Measurements from ENCODE around the gene CCDC85B.

CCDC85B gene

DNA sequence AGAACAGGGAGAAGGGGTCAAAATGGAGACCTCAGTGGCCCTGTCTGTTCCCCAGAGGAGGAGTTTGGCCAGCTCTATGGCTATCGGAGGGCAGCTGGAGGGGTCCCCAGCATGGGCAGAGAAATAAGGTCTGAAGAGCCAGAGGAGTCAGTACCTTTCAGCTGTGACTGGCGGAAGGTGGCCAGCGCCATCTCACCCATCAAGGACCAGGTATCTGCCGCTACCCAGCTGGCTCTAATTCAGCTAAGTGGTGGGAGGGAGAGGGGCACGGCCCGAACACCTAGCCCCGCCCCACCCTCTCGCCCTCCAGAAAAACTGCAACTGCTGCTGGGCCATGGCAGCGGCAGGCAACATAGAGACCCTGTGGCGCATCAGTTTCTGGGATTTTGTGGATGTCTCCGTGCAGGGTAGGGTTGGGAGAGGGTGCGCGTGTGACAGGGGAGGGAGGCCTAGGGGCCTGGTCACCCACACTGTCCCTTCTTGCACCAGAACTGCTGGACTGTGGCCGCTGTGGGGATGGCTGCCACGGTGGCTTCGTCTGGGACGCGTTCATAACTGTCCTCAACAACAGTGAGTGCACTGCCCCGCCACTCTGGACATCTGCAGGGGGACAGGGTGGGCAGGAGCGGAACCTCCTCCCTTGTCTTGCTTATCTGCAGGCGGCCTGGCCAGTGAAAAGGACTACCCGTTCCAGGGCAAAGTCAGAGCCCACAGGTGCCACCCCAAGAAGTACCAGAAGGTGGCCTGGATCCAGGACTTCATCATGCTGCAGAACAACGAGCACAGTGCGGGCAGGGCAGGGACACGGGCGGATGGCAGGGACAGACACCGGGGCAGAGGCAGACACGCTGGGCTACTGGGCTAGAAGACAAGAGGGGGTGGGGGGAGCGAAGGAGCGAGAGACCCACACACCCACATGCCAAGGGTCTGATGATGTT lies 8.1 kb upstream of the CCDC85B start:
- Histone ChIP-seq H3K9ac (ENCODE audit: low read length) (no peak overlapping the region), H2AK5ac (ENCODE audit: low read length) (no peak overlapping the region), H3K27ac (ENCODE audit: low read depth, low read length) (no peak overlapping the region), H2BK120ac (ENCODE audit: insufficient read depth, low read length, poor library complexity) (no peak overlapping the region), H3K14ac (ENCODE audit: low read length) (no peak overlapping the region), H3K9me3 (ENCODE audit: insufficient read depth, low read depth, low read length) (peaks cover 2% of the 10 kb centered on the region), H3K23ac (ENCODE audit: low read length) (no peak overlapping the region), H3K27me3 (ENCODE audit: insufficient read depth, low read length) (no peaks in the 10 kb centered on the region), H3K4ac (ENCODE audit: low read depth, low read length) (no peak overlapping the region), H4K8ac (ENCODE audit: low read depth, low read length) (no peak overlapping the region), H3K79me2 (ENCODE audit: control insufficient read depth, insufficient read depth, low read length, poor library complexity) (no peaks in the 10 kb centered on the region), H4K12ac (ENCODE audit: low read depth, low read length) (no peak overlapping the region), H3K4me3 (ENCODE audit: low read depth, low read length) (no peak overlapping the region), H2AFZ (ENCODE audit: insufficient read depth, low read length, poor library complexity) (no peak overlapping the region), H3K79me1 (ENCODE audit: low read length) (no peaks in the 10 kb centered on the region), H4K91ac (ENCODE audit: low read depth, low read length) (no peak overlapping the region), H3K18ac (ENCODE audit: low read length) (no peak overlapping the region), H3K4me2 (ENCODE audit: low read length) (no peak overlapping the region), H3K4me1 (ENCODE audit: control insufficient read depth in 1 of 2, insufficient read depth in 2 of 2, low read length in 2 of 2) (peaks cover 2 to 6% of the 10 kb centered on the region in 2 experiments), H3K36me3 (ENCODE audit: control insufficient read depth in 1 of 2, insufficient read depth in 2 of 2, low read length in 2 of 2) (peaks cover 46 to 49% of the 10 kb centered on the region in 2 experiments), H2BK12ac (ENCODE audit: low read length) (no peak overlapping the region), H2BK5ac (ENCODE audit: low read depth, low read length, poor library complexity) (no peak overlapping the region)
- WGBS (ENCODE audit: extremely low coverage, insufficient coverage, insufficient read length): no CpG with 5 or more reads among the region's 30 CpGs
- DNase-seq: no peak

DNA sequence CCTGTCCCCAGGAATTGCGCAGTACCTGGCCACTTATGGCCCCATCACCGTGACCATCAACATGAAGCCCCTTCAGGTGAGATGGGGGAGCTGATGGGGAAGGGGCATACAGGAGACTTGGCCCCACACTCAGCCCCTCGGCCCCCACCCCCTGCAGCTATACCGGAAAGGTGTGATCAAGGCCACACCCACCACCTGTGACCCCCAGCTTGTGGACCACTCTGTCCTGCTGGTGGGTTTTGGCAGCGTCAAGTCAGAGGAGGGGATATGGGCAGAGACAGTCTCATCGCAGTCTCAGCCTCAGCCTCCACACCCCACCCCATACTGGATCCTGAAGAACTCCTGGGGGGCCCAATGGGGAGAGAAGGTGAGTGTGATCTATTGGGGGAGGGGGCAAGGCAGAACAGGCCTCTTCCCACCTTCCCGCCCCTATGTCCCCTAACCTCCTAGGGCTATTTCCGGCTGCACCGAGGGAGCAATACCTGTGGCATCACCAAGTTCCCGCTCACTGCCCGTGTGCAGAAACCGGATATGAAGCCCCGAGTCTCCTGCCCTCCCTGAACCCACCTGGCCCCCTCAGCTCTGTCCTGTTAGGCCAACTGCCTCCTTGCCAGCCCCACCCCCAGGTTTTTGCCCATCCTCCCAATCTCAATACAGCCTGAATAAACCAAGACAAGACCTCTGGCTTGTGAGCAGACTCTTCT lies 7.3 kb upstream of the CCDC85B start:
- H3K9me3 ChIP-seq (ENCODE audit: insufficient read depth, low read depth, low read length): peaks cover under 1% of the 10 kb centered on the region
- H3K14ac ChIP-seq (ENCODE audit: low read length): no peak overlapping the region
- H3K79me1 ChIP-seq (ENCODE audit: low read length): peaks cover 5% of the 10 kb centered on the region
- no peak overlapping the region for H4K12ac ChIP-seq (ENCODE audit: low read depth, low read length)
- no peak overlapping the region for H4K91ac ChIP-seq (ENCODE audit: low read depth, low read length)
- H3K79me2 ChIP-seq (ENCODE audit: control insufficient read depth, insufficient read depth, low read length, poor library complexity): peaks cover 2% of the 10 kb centered on the region
- H2AK5ac ChIP-seq (ENCODE audit: low read length): no peak overlapping the region
- no peak overlapping the region for H3K9ac ChIP-seq (ENCODE audit: low read length)
- no peak overlapping the region for H3K4ac ChIP-seq (ENCODE audit: low read depth, low read length)
- no peaks in the 10 kb centered on the region for H3K27me3 ChIP-seq (ENCODE audit: insufficient read depth, low read length)
- H3K4me2 ChIP-seq (ENCODE audit: low read length): no peak overlapping the region
- H2BK5ac ChIP-seq (ENCODE audit: low read depth, low read length, poor library complexity): no peak overlapping the region
- H4K8ac ChIP-seq (ENCODE audit: low read depth, low read length): no peak overlapping the region
- DNase-seq: no peak
- no peak overlapping the region for H2AFZ ChIP-seq (ENCODE audit: insufficient read depth, low read length, poor library complexity)
- H3K4me3 ChIP-seq (ENCODE audit: low read depth, low read length): no peak overlapping the region
- H2BK120ac ChIP-seq (ENCODE audit: insufficient read depth, low read length, poor library complexity): no peak overlapping the region
- H3K36me3 ChIP-seq (ENCODE audit: control insufficient read depth in 1 of 2, insufficient read depth in 2 of 2, low read length in 2 of 2): peaks cover 46 to 49% of the 10 kb centered on the region in 2 experiments
- no peak overlapping the region for H3K27ac ChIP-seq (ENCODE audit: low read depth, low read length)
- no CpG with 5 or more reads among the region's 13 CpGs for WGBS (ENCODE audit: extremely low coverage, insufficient coverage, insufficient read length)
- H2BK12ac ChIP-seq (ENCODE audit: low read length): no peak overlapping the region
- H3K23ac ChIP-seq (ENCODE audit: low read length): no peak overlapping the region
- no peak overlapping the region for H3K18ac ChIP-seq (ENCODE audit: low read length)
- peaks cover 6 to 10% of the 10 kb centered on the region in 2 experiments for H3K4me1 ChIP-seq (ENCODE audit: control insufficient read depth in 1 of 2, insufficient read depth in 2 of 2, low read length in 2 of 2)

DNA sequence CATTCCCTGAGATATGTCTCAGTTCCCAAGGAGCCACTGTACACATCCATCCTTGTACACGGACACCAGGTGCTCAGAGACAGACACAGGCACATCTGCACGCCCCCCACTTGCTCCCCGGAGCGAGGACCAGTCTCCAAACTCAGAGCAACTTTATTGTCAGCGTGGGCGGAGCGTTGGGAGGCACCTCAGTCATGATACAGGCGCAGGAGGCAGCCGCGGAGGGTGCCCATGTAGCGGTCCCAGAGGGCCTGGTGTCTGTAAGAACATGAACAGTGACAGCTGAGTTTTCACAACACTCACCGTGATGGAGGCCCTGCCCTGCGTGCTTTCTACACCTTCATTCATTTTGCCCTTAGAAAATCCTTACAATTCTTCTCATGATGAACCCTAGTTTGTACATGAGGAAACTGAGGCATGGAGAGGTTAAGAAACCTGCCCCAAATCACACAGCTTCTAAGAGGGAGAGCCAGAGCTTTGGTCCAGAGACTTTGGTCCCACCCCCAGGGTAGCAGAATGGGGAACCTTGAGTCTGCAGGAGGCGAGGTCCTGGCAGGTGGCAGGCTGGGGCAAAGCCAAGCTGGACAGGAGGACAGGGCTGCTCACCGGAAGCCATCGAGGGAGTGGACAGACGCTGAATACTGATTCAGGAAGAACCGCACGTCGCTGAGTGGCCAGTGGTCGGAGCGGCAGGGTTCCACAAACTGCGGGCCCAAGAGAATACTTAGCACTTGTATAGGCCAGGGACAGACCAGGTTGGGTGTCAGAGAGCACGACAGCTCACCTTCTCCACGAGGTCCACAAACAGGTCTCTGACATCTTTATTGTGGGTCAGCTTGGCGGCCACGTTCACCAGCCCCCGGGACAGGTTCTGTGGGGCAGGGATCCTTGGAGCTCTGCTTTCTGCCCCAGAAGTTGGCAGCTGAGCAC lies 6.4 kb upstream of the CCDC85B start:
- Histone ChIP-seq H3K14ac (ENCODE audit: low read length) (no peak overlapping the region), H2BK120ac (ENCODE audit: insufficient read depth, low read length, poor library complexity) (no peak overlapping the region), H3K79me2 (ENCODE audit: control insufficient read depth, insufficient read depth, low read length, poor library complexity) (peaks cover 2% of the 10 kb centered on the region), H3K27me3 (ENCODE audit: insufficient read depth, low read length) (no peaks in the 10 kb centered on the region), H2BK5ac (ENCODE audit: low read depth, low read length, poor library complexity) (no peak overlapping the region), H3K4me1 (ENCODE audit: control insufficient read depth in 1 of 2, insufficient read depth in 2 of 2, low read length in 2 of 2) (peaks cover 8 to 15% of the 10 kb centered on the region in 2 experiments), H3K4me2 (ENCODE audit: low read length) (no peak overlapping the region), H4K12ac (ENCODE audit: low read depth, low read length) (no peak overlapping the region), H3K9ac (ENCODE audit: low read length) (no peak overlapping the region), H2BK12ac (ENCODE audit: low read length) (no peak overlapping the region), H4K8ac (ENCODE audit: low read depth, low read length) (no peak overlapping the region), H3K79me1 (ENCODE audit: low read length) (peaks cover 10% of the 10 kb centered on the region), H3K23ac (ENCODE audit: low read length) (no peak overlapping the region), H3K18ac (ENCODE audit: low read length) (no peak overlapping the region), H3K27ac (ENCODE audit: low read depth, low read length) (no peak overlapping the region), H4K91ac (ENCODE audit: low read depth, low read length) (no peak overlapping the region), H3K4ac (ENCODE audit: low read depth, low read length) (no peak overlapping the region), H2AK5ac (ENCODE audit: low read length) (no peak overlapping the region), H3K36me3 (ENCODE audit: control insufficient read depth in 1 of 2, insufficient read depth in 2 of 2, low read length in 2 of 2) (peaks cover 46 to 49% of the 10 kb centered on the region in 2 experiments), H3K4me3 (ENCODE audit: low read depth, low read length) (no peak overlapping the region), H2AFZ (ENCODE audit: insufficient read depth, low read length, poor library complexity) (no peak overlapping the region), H3K9me3 (ENCODE audit: insufficient read depth, low read depth, low read length) (no peaks in the 10 kb centered on the region)
- no CpG with 5 or more reads among the region's 28 CpGs for WGBS (ENCODE audit: extremely low coverage, insufficient coverage, insufficient read length)
- DNase-seq: no peak

DNA sequence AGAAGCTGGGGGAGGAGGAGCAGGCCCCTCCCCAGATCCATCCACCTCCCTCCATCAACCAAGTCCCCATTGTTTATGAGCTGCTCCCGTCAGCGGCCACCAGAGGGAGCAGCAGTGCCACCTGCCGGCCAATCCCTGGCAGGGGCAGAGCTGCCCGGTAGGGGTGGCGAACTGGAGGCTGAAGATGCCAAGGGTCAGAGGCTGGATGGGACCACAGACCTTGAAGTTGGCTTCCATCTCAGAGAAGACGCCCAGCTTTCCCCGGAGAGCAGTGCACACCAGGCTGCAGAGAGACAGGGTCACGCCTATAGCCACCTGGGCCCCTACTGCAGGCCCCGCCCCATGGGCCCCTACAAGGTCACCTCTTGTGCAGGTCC lies 5.8 kb upstream of the CCDC85B start:
- Histone ChIP-seq H3K27ac (ENCODE audit: low read depth, low read length) (no peak overlapping the region), H3K9ac (ENCODE audit: low read length) (no peak overlapping the region), H3K79me2 (ENCODE audit: control insufficient read depth, insufficient read depth, low read length, poor library complexity) (peaks cover 2% of the 10 kb centered on the region), H3K27me3 (ENCODE audit: insufficient read depth, low read length) (no peaks in the 10 kb centered on the region), H4K8ac (ENCODE audit: low read depth, low read length) (no peak overlapping the region), H3K18ac (ENCODE audit: low read length) (no peak overlapping the region), H3K79me1 (ENCODE audit: low read length) (peaks cover 12% of the 10 kb centered on the region), H2BK5ac (ENCODE audit: low read depth, low read length, poor library complexity) (no peak overlapping the region), H2AK5ac (ENCODE audit: low read length) (no peak overlapping the region), H3K4me1 (ENCODE audit: control insufficient read depth in 1 of 2, insufficient read depth in 2 of 2, low read length in 2 of 2) (peaks cover 9 to 16% of the 10 kb centered on the region in 2 experiments), H3K36me3 (ENCODE audit: control insufficient read depth in 1 of 2, insufficient read depth in 2 of 2, low read length in 2 of 2) (peaks cover 46 to 49% of the 10 kb centered on the region in 2 experiments), H3K4ac (ENCODE audit: low read depth, low read length) (no peak overlapping the region), H3K14ac (ENCODE audit: low read length) (no peak overlapping the region), H4K91ac (ENCODE audit: low read depth, low read length) (no peak overlapping the region), H4K12ac (ENCODE audit: low read depth, low read length) (no peak overlapping the region), H2AFZ (ENCODE audit: insufficient read depth, low read length, poor library complexity) (no peak overlapping the region), H2BK120ac (ENCODE audit: insufficient read depth, low read length, poor library complexity) (no peak overlapping the region), H3K23ac (ENCODE audit: low read length) (no peak overlapping the region), H2BK12ac (ENCODE audit: low read length) (no peak overlapping the region), H3K4me3 (ENCODE audit: low read depth, low read length) (no peak overlapping the region), H3K4me2 (ENCODE audit: low read length) (no peak overlapping the region), H3K9me3 (ENCODE audit: insufficient read depth, low read depth, low read length) (no peaks in the 10 kb centered on the region)
- no CpG with 5 or more reads among the region's 9 CpGs for WGBS (ENCODE audit: extremely low coverage, insufficient coverage, insufficient read length)
- peak; percentile 62 to 90 for DNase-seq

All from trophoblast cell (in vitro differentiated cells and primary cell).